Measurements from ENCODE around the gene TIMM22.
"Not testable (repeated sequence)": the region's sequence is repeated elsewhere in the genome, so short reads cannot be mapped to it uniquely, and the experiment has no call there.

TIMM22 gene

GRCh38 chr17:967122-967521, 29.8 kb upstream of the TIMM22 start:
- H3K27ac ChIP-seq = no peak overlapping the region
- TF ChIP-seq ZFX (IDR thresholded peaks at IDR 0.05) = no peak
- TF ChIP-seq, protein P1, sequence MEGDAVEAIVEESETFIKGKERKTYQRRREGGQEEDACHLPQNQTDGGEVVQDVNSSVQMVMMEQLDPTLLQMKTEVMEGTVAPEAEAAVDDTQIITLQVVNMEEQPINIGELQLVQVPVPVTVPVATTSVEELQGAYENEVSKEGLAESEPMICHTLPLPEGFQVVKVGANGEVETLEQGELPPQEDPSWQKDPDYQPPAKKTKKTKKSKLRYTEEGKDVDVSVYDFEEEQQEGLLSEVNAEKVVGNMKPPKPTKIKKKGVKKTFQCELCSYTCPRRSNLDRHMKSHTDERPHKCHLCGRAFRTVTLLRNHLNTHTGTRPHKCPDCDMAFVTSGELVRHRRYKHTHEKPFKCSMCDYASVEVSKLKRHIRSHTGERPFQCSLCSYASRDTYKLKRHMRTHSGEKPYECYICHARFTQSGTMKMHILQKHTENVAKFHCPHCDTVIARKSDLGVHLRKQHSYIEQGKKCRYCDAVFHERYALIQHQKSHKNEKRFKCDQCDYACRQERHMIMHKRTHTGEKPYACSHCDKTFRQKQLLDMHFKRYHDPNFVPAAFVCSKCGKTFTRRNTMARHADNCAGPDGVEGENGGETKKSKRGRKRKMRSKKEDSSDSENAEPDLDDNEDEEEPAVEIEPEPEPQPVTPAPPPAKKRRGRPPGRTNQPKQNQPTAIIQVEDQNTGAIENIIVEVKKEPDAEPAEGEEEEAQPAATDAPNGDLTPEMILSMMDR (conservative IDR thresholded peaks at IDR 0.05) = no peak

- H3K27ac ChIP-seq = no peak overlapping the region
- TF ChIP-seq, protein P1 (conservative IDR thresholded peaks at IDR 0.05) = no peak
- no peak for TF ChIP-seq ZFX (IDR thresholded peaks at IDR 0.05)
These were observed 27.9 kb upstream of the TIMM22 start for GRCh38 chr17:968812-969730.

DNA sequence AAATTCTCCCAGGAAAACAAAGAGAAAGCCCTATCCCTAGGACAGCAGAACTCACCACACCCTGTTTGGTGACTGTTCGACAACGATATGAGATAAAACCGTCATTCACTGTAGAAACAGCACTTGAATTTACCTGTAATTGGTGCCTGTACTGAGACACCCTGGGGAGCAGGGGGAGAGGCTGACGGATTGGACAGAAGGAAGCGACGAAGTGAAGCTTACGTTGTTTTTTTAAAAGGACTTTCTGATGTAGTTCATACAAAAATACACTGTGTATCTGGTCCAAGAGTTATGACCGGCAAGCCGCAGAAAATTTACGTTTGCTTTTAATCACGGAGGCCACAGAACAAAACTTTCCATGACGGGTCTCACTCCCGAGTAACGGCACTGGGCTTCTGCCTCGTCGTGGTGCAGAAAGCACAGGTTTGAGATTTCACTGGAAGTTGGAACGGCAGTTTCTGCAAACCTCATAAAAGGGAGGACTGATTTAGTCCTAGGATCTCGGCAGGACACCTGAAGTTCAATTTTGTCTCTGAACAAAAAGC, 27.0 kb upstream of the TIMM22 start:
- no peak overlapping the region for H3K27ac ChIP-seq
- TF ChIP-seq, protein P1 (conservative IDR thresholded peaks at IDR 0.05) = no peak
- TF ChIP-seq ZFX (IDR thresholded peaks at IDR 0.05) = no peak

- no peak overlapping the region for H3K27ac ChIP-seq
- TF ChIP-seq ZFX (IDR thresholded peaks at IDR 0.05) = no peak
- TF ChIP-seq, protein P1 (conservative IDR thresholded peaks at IDR 0.05) = no peak
These were observed 26.6 kb upstream of the TIMM22 start for GRCh38 chr17:970364-970763.

DNA sequence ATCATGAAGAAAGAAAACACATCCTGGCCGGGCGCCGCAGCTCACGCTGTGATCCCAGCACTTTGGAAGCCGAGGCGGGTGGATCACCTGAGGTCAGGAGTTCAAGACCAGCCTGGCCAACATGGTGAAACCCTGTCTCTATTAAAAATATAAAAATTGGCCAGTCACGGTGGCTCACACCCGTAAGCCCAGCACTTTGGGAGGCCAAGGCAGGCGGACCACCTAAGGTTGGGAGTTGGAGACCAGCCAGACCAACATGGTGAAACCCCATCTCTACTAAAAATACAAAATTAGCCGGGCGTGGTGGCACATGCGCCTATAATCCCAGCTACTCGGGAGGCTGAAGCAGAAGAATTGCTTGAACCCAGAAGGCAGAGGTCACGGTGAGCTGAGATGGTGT, 25.1 kb upstream of the TIMM22 start:
- H3K27ac ChIP-seq = not testable (repeated sequence)

DNA sequence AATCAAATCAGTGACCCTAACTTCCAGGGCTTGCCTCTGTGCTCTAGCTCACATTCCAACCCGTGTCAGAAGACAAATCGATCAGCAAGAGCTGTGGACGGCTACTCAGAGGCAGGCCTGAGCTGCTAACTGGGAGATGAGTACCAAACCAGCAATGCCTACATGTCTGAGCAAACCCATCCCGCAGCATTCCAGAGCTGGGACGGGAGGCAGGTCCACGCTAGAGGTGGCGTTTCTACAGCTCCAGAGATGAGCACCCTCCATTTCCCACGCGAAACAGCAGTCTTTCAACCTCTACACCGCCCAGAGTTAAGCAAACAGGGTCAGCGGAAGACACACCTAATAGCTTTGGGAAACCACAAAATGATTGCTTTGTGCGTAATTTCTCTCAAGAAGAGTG, 23.9 kb upstream of the TIMM22 start:
- TF ChIP-seq, protein P1 (conservative IDR thresholded peaks at IDR 0.05) = no peak
- TF ChIP-seq ZFX (IDR thresholded peaks at IDR 0.05) = no peak
- H3K27ac ChIP-seq = no peak overlapping the region

GRCh38 chr17:974778-975177, 22.2 kb upstream of the TIMM22 start:
- H3K27ac ChIP-seq = not testable (repeated sequence)

DNA sequence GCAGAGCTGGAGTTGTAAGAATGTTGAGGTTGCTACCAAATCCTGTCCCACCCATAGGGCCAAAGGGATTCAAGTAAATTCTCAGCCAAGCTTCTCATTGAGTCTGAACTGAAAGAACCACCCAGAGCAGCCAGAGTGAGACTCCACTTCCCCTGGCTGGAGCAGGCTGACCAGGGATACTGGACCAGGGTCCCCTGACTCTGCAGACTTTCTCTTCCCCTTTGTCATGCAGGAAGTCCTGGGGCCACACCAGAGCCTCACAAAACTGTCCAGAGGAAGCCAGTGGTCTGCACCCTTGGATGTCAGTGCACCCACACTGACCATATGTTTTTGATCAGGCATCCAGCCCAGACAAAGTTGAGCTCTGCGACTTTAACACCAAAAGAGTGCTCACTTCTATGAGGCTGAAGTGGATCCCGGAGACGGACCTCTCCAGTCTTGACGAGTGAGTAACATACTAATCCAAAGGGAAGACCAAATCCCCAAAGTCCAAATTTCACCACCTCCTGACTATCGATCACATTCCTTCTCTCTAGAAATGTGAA, 21.5 kb upstream of the TIMM22 start:
- H3K27ac ChIP-seq = no peak overlapping the region
- no peak for TF ChIP-seq ZFX (IDR thresholded peaks at IDR 0.05)
- TF ChIP-seq, protein P1 (conservative IDR thresholded peaks at IDR 0.05) = no peak

Measured in C4-2B (cell line).